GM12878 (cell line): ENCODE data around the gene SYF2. TPM values are rescaled to one million over a fixed set of nuclear protein-coding genes. Genes with fewer than 3 reads are reported as not detected.

Experiments used
- ATAC-seq: fragments of 200-7000 bp; cut with Tn5 transposase; 3 replicates; pipeline ENCODE4 v1.9.1; 2020; ENCODE audit warnings: mild to moderate bottlenecking, moderate library complexity
- BruUV-seq: library from RNA; stranded (reverse); fragments of 400-500 nt; replicated peaks from 2 replicates; lab custom pipeline; 2021; lab: Mats Ljungman, UMichigan
- CTCF ChIA-PET: fragments of 300-600 bp; sonication (Branson Sonifier 250); formaldehyde crosslinking; extraction: SDS; loops from one replicate; lab custom pipeline; 2021; ENCODE audit warnings: inconsistent platforms; lab: Yijun Ruan, JAX
- POLR2A ChIA-PET: fragments of 350-600 bp; formaldehyde crosslinking; extraction: SDS; loops from one replicate; lab custom pipeline; 2021; ENCODE audit warnings: inconsistent platforms; lab: Charles Lee
- RAD21 ChIA-PET: fragments of 300-600 bp; sonication (Branson Sonifier 250); formaldehyde crosslinking; loops from one replicate; lab custom pipeline; 2023; ENCODE audit warnings: antibody characterized with exemption; ENCODE audit not compliant: unreplicated experiment; lab: Charles Lee
- SMC1A ChIA-PET: fragments of 300-600 bp; sonication (Branson Sonifier 250); formaldehyde crosslinking; loops from one replicate; lab custom pipeline; 2023; ENCODE audit not compliant: unreplicated experiment, uncharacterized antibody; lab: Charles Lee
- DNase-seq: peaks from one replicate; pipeline ENCODE4 v3.0.0-alpha.2; 2011; ENCODE audit warnings: low read depth, low spot score
- FAIRE-seq: peaks from 3 replicates; lab custom pipeline; 2011; peaks lifted over from hg19 to GRCh38; lab: Jason Lieb, UNC
- H2AFZ ChIP-seq: 2 replicates; pipeline ENCODE4 v1.6.0; 2011; ENCODE audit warnings: low read depth, low read length, control low read depth; ENCODE audit not compliant: control insufficient read depth
- H3K27ac ChIP-seq: 2 replicates; pipeline ENCODE4 v1.5.1; 2011; ENCODE audit warnings: control low read depth; ENCODE audit not compliant: control insufficient read depth, insufficient read depth
- H3K27me3 ChIP-seq, 2 experiments: replicated peaks in 1 of 2; 2 replicates each; pipeline versions ENCODE4 v1.6.0 to v1.6.1; 2011; ENCODE audit warnings: low read length in 1 of 2; ENCODE audit not compliant: control insufficient read depth in 2 of 2, insufficient read depth in 2 of 2
- H3K36me3 ChIP-seq, 2 experiments: 2 replicates each; pipeline ENCODE4 v1.5.1; 2011; ENCODE audit warnings: low read length in 1 of 2; ENCODE audit not compliant: control insufficient read depth in 2 of 2, insufficient read depth in 2 of 2
- H3K4me1 ChIP-seq: 2 replicates; pipeline ENCODE4 v1.6.1; 2011; ENCODE audit warnings: mild to moderate bottlenecking, low read length, moderate library complexity, mixed read lengths; ENCODE audit not compliant: control insufficient read depth, insufficient read depth
- H3K4me2 ChIP-seq: 2 replicates; pipeline ENCODE4 v1.6.0; 2011; ENCODE audit warnings: control low read depth; ENCODE audit not compliant: control insufficient read depth, insufficient read depth
- H3K4me3 ChIP-seq: fragments of 200-600 bp; sonication (generic); 2 replicates; pipeline ENCODE4 v1.5.1; 2016
- H3K79me2 ChIP-seq: 2 replicates; pipeline ENCODE4 v1.6.0; 2011; ENCODE audit warnings: low read length; ENCODE audit not compliant: control insufficient read depth, insufficient read depth
- H3K9ac ChIP-seq: 2 replicates; pipeline ENCODE4 v1.8.0; 2011; ENCODE audit warnings: low read length, control low read depth, mixed read lengths; ENCODE audit not compliant: control insufficient read depth, insufficient read depth
- H3K9me3 ChIP-seq: replicated peaks from 3 replicates; pipeline ENCODE4 v1.5.1; 2011; ENCODE audit warnings: mild to moderate bottlenecking, low read length; ENCODE audit not compliant: control insufficient read depth, insufficient read depth
- H4K20me1 ChIP-seq: 2 replicates; pipeline ENCODE4 v1.6.0; 2011; ENCODE audit not compliant: control insufficient read depth, insufficient read depth
- CBX5 ChIP-seq: sonication (generic); IDR thresholded peaks from 2 replicates; pipeline ENCODE4 v1.6.1; 2016; ENCODE audit warnings: low read depth, moderate library complexity, mild to moderate bottlenecking, inconsistent platforms
- CHD4 ChIP-seq: fragments of 200-600 bp; sonication (generic); IDR thresholded peaks from 2 replicates; pipeline ENCODE4 v1.6.1; 2016; ENCODE audit warnings: mild to moderate bottlenecking
- E4F1 ChIP-seq: fragments of 450-650 bp; IDR thresholded peaks from 2 replicates; pipeline ENCODE4 v1.6.1; 2018; ENCODE audit warnings: borderline replicate concordance, mild to moderate bottlenecking; ENCODE audit not compliant: partially characterized antibody
- MXI1 ChIP-seq: fragments of 150-350 bp; IDR thresholded peaks from 2 replicates; pipeline ENCODE4 v1.6.1; 2011; ENCODE audit warnings: low read depth, mild to moderate bottlenecking, inconsistent platforms, low read length, improper control_type of control experiment
- MYB ChIP-seq: fragments of 150-350 bp; IDR thresholded peaks from 2 replicates; pipeline ENCODE4 v1.6.1; 2014; ENCODE audit warnings: mild to moderate bottlenecking, low read depth, low read length, borderline replicate concordance
- NFYB ChIP-seq: IDR thresholded peaks from 2 replicates; pipeline ENCODE4 v1.6.1; 2011; ENCODE audit warnings: low read depth, mild to moderate bottlenecking, low read length, improper control_type of control experiment, moderate library complexity; ENCODE audit not compliant: insufficient read depth
- NR2C1 ChIP-seq: fragments of 450-650 bp; IDR thresholded peaks from 2 replicates; pipeline ENCODE4 v1.6.1; 2017; ENCODE audit warnings: antibody characterized with exemption, mild to moderate bottlenecking, moderate library complexity
- PAX8 ChIP-seq: fragments of 450-650 bp; IDR thresholded peaks from 2 replicates; pipeline ENCODE4 v1.6.1; 2017; ENCODE audit warnings: mild to moderate bottlenecking, moderate library complexity
- RELA ChIP-seq: fragments of 450-650 bp; IDR thresholded peaks from 2 replicates; pipeline ENCODE4 v1.8.0; 2014; ENCODE audit warnings: borderline replicate concordance; ENCODE audit not compliant: partially characterized antibody
- REST ChIP-seq: IDR thresholded peaks from 2 replicates; pipeline ENCODE4 v1.6.1; 2012; ENCODE audit warnings: mild to moderate bottlenecking, low read depth, low read length
- SUPT20H ChIP-seq: IDR thresholded peaks from 2 replicates; pipeline ENCODE4 v1.6.1; 2011; ENCODE audit warnings: low read depth, mild to moderate bottlenecking, low read length, moderate library complexity, borderline replicate concordance; ENCODE audit not compliant: control insufficient read depth
- ZBTB33 ChIP-seq: fragments of 450-650 bp; IDR thresholded peaks from 2 replicates; pipeline ENCODE4 v1.6.1; 2017; ENCODE audit warnings: mild to moderate bottlenecking
- ZNF274 ChIP-seq: IDR thresholded peaks from one replicate; pipeline ENCODE4 v1.8.0; 2011; ENCODE audit not compliant: insufficient read length, insufficient read depth
- WGBS: methylation state at CpG from one replicate; pipeline ENCODE4 v1.1.6; 2016; ENCODE audit warnings: low lambda C conversion rate; ENCODE audit not compliant: insufficient replicate concordance, insufficient coverage; ENCODE audit errors: missing lambda C conversion rate; 5-methylcytosine and 5-hydroxymethylcytosine counted together
- in situ Hi-C: fragments of 300-500 bp; cut with MboI; formaldehyde crosslinking; loops from 9 replicates; pipeline ENCODE4 v1.14.3; 2018; ENCODE audit warnings: mixed read lengths
- intact Hi-C: fragments of 100-400 bp; cut with micrococcal nuclease; formaldehyde crosslinking; loops from one replicate; pipeline ENCODE4 v1.14.2; 2022; ENCODE audit not compliant: unreplicated experiment
- polyA plus RNA-seq, 11 experiments: library from polyadenylated mRNA; depleted of rRNA in 4 of 11; unstranded in 6 of 11; stranded (reverse) in 5 of 11; fragments of >200 nt; fragmentation: Nextera tagmentation in 4 of 11; fragmentation: Illumina TruSeq in 1 of 11; extraction: Ambion mirVana in 4 of 11; extraction: Trizol in 1 of 11; gene quantifications; 1 replicate in 1 of 11; 2 replicates in 10 of 11; pipeline versions ENCODE4 v1.2.1 to v1.2.3, GENCODE V29; 2011 to 2016; ENCODE audit warnings: inconsistent platforms in 2 of 11, missing spikeins in 2 of 11, low read depth in 1 of 11
- total RNA-seq, 4 experiments: library from RNA; depleted of rRNA in 3 of 4; stranded (reverse); fragments of >200 nt in 3 of 4; fragmentation: Illumina TruSeq in 1 of 4; extraction: Trizol in 1 of 4; gene quantifications; 2 replicates each; pipeline versions ENCODE4 v1.2.1 to v1.2.3, GENCODE V29; 2013 to 2021

Gene SYF2
- total and polyA plus RNA-seq, 10 of the 15 experiments (the other 5 are each of a cell fraction or from before 2014, with no cell fraction given): 20.3 to 70.5 (median 35.3) TPM

- TF ChIP-seq ZBTB33 (no peak), RELA (no peak), CBX5 (no peak), MYB (no peak)
Observed at GRCh38 chr1:25222606-25223005, 9.7 kb downstream of the SYF2 start (continued).

GRCh38 chr1:25220666-25221065 lies 11.6 kb downstream of the SYF2 start:
- Histone ChIP-seq H3K9ac (no peak overlapping the region), H3K36me3 (peaks cover 2 to 7% of the 10 kb centered on the region in 2 experiments), H3K9me3 (no peaks in the 10 kb centered on the region), H3K79me2 (no peaks in the 10 kb centered on the region), H2AFZ (no peak overlapping the region), H3K4me1 (no peaks in the 10 kb centered on the region), H3K4me2 (no peak overlapping the region), H4K20me1 (no peaks in the 10 kb centered on the region), H3K27me3 (no peaks in the 10 kb centered on the region), H3K27ac (no peak overlapping the region), H3K4me3 (no peak overlapping the region)
- FAIRE-seq: no peak
- in situ Hi-C loops (no loop called here), intact Hi-C loops (no loop called here)
- CTCF ChIA-PET: no interaction called here
- 96% methylated on average over 3 of the region's 3 CpGs for WGBS
- no peak for ATAC-seq
- RAD21 ChIA-PET: no interaction called here
- SMC1A ChIA-PET: no interaction called here
- BruUV-seq: no TSS peak
- TF ChIP-seq PAX8: no peak
- TF ChIP-seq E4F1: no peak
- TF ChIP-seq CHD4: no peak
- no peak for TF ChIP-seq REST
- no peak for TF ChIP-seq MXI1
- TF ChIP-seq NR2C1: no peak
- TF ChIP-seq SUPT20H: no peak
- no peak for TF ChIP-seq NFYB
- TF ChIP-seq ZNF274: no peak
- no peak for DNase-seq
- POLR2A ChIA-PET: interaction anchor here (0.6 kb wide), 1 partner anchor 12 kb away, joined by 3 read pairs; the partner anchor contains the start of gene SYF2
